ACHN (cell line): ENCODE results near the gene MLLT11.

Experiments used
- DNase-seq: peaks from one replicate; pipeline ENCODE4 v3.0.0-alpha.2; 2015
- in situ Hi-C: cut with HindIII; loops from 2 replicates; pipeline ENCODE4 v1.10.0; 2017; ENCODE audit warnings: low sequenced_read_pairs, low pct_ligation_motif_present, low pct_unique_long_range_greater_than_20kb

The MLLT11 gene, protein sequence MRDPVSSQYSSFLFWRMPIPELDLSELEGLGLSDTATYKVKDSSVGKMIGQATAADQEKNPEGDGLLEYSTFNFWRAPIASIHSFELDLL

DNA sequence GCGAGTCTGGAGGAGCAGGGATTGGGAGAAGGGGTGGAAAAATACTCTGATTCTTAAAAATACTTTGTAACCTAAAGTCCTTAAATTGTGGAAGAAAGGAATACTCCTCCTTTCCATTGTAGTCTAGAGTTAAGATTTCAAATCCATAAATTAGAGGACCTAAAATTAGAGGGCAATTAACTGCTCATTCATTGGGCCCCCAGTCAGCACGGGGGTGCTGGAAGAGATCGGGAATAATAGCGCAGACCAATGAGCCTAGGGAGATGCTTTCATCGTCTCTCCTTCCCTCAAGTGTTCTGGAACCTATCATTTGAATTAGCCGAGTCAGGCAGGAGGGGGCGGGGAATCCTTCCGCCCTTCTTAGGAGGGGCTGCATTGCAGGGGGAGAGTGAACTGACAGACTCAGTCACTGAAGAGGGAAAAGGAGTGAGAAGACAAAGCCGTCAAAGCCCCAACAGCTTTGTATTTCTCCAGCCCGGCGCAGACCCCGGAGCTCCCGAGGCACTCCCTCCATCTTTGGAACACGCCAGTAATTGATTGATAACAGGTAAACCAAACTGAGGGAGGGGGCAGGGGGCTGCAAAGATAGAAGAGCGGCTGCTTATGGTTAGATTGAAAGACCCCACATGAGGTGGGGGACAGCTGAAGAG, at the start of gene MLLT11:
TSS of gene MLLT11 (plus strand) at position 391 of the 650 bp plus-strand sequence. CDS start 6,828 bp downstream, outside the sequence.
- DNase-seq = peak; percentile 72

DNA sequence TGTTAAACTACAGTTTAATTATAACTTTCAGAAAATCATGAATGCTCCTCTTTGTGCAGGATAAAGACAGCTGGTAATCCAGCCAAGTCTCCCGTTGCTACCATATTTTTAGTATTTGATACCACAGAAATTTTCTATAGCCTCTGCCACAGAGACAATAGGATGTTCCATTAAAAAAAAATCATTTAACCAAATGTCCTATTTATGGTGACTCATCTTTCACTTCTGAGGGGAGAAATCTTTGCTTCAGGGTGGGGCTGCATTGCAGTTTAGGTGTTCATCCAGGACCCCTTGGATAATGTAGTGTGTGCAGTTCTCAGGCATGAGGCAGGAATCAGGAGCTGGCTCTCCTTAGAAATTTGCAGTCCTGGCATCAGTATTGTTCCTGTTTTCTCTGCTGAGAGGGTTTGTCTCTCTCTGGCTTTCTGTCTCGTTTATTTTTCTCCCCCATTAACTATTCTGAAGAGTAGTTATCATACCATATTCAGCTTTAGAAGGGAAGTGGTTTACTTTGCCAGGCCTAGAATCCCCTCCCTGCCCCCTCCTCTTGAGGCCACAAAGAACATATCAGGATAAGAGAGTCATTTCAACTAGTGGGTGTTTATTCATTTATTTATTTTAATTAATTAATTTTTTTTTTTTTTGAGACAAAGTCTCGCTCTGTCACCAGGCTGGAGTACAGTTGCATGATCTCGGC, 48.9 kb upstream of the MLLT11 start:
- DNase-seq = no peak
- in situ Hi-C loops = no loop called here

More for the DNA sequence above, at the start of gene MLLT11:
- in situ Hi-C loops = no loop called here

DNA sequence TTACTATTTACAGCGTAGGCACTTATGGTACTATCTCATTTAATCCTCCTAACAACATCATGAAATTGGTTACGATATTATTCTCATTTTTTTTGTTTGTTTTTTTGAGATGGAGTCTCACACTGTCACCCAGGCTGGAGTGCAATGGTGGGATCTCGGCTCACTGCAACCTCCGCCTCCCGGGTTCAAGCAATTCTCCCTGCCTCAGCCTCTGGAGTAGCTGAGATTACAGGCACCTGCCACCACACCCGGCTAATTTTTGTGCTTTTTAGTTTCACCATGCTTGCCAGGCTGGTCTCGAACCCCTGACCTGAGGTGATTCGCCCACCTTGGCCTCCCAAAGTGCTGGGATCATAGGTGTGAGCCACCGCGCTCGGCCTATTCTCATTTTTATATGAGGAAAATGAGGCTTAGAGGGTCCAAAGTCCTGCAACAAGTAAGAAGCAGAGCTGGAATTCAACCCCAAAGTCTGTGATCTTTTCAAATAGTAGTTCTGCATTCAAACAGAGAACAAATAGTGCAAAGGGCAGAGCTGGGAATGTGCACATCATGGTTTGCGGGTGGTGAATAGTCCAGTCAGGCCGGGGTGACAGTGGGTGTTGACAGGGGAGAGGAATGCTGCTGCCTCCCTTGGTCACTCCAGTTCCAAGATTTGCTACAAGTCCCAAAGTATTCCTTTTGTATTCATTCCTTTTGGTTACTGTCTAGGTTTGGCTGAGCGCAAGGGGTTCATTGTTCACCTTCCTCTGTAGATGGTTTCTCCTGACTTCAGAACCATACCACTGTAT, 47.3 kb upstream of the MLLT11 start:
- DNase-seq = no peak
- in situ Hi-C loops = no loop called here

DNA sequence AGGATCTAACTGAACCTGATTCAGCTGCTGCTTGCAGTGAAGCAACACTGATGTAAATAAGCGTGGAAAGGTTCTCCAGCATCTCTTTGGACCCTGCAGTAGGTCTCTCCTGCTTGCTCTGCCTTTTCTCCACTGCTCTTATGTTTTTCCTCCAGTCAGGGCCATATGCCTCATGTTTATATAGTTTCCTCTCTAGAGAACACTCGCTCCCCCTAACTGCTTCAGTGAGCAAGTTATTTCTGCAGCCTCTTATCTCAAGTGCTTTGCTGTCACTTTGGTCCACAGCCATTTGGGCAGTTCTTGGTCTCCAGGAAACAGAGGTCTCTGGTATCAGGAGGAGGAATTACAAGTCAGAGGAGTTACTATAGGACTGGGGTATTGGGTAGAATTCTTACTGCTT, 46.7 kb upstream of the MLLT11 start:
- in situ Hi-C loops = no loop called here
- peak; percentile 56 for DNase-seq

DNA sequence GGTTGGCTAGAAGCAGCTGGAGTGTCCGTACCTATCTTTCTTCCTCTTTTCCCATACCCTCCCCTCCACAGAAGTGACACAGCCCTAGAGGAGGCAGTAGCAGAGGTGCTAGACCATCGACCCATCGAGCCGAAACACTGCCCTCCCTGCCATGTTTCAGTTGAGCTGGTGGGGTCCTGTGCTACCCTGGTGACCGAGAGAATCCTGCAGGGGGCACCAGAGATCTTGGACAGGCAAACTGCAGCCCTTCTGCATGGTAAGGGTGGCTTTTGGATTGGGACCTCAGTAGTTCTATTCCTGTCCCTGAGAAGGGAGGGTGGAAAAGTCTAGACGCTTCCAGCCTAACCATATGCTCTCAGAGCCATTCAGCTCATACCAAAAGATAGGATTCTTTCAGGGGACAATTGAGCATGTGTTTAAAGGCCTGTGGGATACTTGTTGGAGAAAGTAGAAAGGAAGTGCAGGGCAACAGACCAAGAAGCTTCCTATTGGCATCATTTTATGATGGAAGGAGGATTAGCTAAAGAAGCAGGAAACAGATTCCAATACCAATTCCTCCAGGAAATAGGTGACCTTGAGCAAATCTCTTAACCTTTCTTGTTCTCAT, 35.6 kb upstream of the MLLT11 start:
- in situ Hi-C loops = no loop called here

DNA sequence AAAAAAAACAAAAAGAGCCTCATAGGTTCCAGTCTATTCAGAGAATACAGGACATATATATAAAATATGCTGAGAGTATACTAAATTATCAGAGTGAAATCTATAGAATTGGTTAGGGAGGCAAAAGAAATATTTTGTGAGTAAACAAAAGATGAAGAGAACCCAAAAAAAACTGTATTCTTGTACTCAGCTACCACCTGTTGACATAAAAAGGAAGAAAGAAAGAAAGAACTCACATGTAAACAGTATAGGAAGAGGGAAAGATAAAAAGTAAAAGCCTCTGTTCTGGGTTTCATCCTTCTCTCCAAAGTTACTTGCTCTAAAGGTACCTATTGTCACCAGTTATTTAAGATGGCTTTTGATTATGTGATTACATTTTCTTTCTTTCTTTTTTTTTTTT, 33.7 kb upstream of the MLLT11 start:
- DNase-seq = no peak
- in situ Hi-C loops = no loop called here

More for the DNA sequence above, 35.6 kb upstream of the MLLT11 start:
- peak; percentile 77 for DNase-seq

DNA sequence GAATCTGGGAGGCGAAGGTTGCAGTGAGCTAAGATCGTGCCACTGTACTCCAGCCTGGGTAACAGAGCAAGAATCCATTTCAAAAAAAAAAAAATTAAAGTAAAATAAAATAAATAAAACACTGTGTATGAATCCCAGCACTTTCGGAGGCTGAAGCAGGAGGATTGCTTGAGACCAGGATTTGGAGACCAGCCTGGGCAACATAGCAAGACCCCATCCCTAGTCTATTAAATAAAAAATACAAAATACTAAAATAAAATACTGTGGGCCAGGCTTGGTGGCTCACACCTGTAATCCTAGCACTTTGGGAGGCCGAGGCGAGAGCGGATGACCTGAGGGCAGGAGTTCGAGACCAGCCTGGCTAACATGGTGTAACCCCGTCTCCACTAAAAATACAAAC, 28.0 kb upstream of the MLLT11 start:
- DNase-seq = no peak
- in situ Hi-C loops = no loop called here

DNA sequence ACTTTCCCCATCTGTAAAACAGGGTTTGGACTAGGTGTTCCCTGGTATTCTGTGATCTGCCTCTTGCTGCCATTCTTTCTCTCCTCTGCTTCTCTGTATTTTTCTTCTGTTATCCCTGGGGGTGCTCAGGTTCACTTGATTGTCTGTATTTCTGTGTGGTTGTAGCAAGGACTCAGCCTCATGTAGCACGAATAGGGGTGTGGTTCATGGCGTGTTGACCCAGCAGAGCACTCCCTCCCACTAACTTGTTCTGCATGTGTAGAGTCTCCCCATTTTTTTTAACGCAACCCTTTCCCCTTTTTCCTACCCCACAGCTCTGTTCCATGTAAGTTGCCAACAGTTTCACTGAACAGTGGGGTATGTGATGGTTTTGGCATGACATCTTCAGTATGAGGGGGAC, 25.0 kb upstream of the MLLT11 start:
- no peak for DNase-seq
- in situ Hi-C loops = no loop called here

DNA sequence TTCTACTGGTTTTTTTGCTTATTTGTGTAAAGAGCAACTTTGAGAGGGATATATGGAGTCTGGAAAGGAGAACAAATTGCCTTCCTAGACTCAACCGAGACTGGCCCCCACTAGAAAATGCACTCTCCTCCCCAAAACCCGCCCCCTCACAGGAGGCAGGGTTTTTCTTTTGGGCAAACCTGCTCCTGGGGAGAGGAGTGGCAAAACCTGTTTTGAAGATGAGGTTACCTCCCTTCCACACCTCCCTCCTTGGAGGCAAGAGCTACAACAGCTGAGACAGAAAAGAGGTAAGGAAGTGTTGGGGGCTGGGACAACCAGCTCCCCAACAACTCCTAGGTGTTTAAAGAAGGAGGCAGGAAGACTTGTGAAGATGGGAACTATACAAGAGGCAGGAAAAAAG, 23.8 kb upstream of the MLLT11 start, which contains the start of gene BNIPL:
TSS of gene BNIPL (plus strand) at position 231 of the 400 bp plus-strand sequence. CDS start at position 371, 140 bp downstream.
- in situ Hi-C loops = no loop called here

DNA sequence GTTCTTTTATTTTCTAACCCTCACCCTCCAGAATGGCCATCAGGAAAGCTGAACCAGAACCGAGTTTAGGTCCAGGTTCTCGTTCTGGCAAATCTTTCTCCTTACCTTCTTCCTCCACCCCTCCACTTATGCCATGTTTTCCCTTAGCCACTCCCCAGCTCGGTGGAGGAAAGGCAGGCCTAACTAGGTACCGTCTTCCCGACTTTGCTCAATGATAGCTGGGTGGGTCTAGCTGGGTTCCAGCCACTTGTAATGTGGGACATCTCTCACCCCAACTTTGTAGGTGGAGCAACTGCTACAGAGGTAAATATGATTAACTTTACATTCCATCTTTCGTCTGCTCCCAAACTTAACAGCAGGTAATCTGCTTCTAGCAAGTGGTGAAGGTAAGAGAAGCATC, 23.2 kb upstream of the MLLT11 start:
- DNase-seq = no peak
- in situ Hi-C loops = no loop called here

More for the DNA sequence above, 23.8 kb upstream of the MLLT11 start, which contains the start of gene BNIPL:
- no peak for DNase-seq

DNA sequence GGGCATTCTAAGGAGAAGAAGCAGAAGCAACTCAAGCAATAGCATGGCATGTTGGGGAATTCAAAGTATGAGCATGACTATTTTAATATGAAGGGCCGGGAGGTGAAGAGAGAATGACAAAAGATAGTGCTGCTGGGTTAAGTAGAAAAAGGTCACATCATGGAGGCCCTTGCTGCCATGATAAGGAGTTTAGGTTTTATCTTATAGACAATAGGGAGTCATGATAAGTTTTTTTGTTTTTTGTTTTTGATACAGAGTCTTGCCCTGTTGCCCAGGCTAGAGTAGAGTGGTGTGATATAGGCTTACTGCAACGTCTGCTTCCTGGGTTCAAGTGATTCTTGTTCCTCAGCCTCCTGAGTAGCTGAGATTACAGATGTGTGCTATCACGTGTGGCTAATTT, 20.7 kb upstream of the MLLT11 start:
- in situ Hi-C loops = no loop called here
- DNase-seq = no peak

DNA sequence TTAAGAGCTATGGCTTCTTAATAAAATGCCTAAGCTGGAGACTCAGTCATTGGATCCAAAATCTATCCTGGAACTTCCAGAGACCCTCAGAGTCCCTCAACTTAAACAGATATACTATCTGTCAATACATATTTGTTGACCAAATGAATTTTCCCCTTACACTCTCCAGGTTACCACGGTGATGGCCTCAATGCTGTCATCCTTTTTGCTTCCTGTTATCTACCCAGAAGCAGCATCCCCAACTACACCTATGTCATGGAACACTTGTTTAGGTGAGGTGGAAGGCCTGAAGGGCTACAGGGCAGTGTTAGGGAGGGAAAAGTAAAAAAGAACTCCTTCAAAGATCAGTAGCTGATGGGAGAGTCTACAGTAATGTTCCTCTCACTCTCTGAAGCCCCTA, 17.0 kb upstream of the MLLT11 start:
- in situ Hi-C loops = no loop called here
- no peak for DNase-seq

DNA sequence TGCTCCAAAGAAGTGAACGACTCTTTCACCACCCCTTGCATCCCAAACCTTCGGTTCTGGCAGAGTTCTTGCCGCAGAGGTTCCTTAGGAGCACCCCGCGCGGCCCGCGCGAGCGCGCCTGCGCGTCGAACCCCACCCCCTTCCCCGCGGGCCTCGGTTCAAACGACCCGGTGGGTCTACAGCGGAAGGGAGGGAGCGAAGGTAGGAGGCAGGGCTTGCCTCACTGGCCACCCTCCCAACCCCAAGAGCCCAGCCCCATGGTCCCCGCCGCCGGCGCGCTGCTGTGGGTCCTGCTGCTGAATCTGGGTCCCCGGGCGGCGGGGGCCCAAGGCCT, 12.6 kb upstream of the MLLT11 start, which contains the start of gene C1orf56:
TSS of gene C1orf56 (plus strand) at position 161 of the 334 bp plus-strand sequence. CDS start at position 258, 97 bp downstream.
- DNase-seq = peak; percentile 84
- in situ Hi-C loops = no loop called here

DNA sequence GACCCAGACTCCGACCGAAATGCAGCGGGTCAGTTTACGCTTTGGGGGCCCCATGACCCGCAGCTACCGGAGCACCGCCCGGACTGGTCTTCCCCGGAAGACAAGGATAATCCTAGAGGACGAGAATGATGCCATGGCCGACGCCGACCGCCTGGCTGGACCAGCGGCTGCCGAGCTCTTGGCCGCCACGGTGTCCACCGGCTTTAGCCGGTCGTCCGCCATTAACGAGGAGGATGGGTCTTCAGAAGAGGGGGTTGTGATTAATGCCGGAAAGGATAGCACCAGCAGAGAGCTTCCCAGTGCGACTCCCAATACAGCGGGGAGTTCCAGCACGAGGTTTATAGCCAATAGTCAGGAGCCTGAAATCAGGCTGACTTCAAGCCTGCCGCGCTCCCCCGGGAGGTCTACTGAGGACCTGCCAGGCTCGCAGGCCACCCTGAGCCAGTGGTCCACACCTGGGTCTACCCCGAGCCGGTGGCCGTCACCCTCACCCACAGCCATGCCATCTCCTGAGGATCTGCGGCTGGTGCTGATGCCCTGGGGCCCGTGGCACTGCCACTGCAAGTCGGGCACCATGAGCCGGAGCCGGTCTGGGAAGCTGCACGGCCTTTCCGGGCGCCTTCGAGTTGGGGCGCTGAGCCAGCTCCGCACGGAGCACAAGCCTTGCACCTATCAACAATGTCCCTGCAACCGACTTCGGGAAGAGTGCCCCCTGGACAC, 12.1 kb upstream of the MLLT11 start:
- peak; percentile 82 for DNase-seq
- in situ Hi-C loops = no loop called here

DNA sequence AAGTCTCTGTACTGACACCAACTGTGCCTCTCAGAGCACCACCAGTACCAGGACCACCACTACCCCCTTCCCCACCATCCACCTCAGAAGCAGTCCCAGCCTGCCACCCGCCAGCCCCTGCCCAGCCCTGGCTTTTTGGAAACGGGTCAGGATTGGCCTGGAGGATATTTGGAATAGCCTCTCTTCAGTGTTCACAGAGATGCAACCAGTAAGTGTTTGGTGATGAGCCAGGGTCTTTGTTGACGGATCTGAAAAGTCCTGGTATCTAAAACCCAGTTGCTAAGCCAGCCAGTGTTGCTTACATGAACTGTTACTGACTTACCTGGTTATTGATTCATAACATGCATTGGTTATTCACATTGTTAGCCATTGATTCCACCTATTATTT, 11.6 kb upstream of the MLLT11 start:
- in situ Hi-C loops = no loop called here
- no peak for DNase-seq

DNA sequence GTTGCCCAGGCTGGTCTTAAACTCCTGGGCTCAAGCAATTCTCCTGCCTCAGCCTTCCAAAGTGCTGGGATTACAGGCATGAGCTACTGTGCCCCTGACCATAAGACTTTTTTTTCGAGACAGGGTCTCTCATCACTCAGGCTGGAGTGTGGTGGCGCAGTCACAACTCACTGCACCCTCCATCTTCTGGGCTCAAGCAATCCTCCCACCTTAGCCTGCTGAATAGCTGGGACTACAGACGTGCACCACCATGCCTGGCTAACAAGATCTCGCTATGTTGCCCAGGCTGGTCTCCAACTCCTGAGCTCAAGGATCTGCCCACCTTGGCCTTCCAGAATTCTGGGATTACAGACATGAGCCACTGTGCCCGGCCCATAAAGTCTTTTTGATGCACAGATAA, 10.7 kb upstream of the MLLT11 start:
- DNase-seq = no peak
- in situ Hi-C loops = no loop called here

DNA sequence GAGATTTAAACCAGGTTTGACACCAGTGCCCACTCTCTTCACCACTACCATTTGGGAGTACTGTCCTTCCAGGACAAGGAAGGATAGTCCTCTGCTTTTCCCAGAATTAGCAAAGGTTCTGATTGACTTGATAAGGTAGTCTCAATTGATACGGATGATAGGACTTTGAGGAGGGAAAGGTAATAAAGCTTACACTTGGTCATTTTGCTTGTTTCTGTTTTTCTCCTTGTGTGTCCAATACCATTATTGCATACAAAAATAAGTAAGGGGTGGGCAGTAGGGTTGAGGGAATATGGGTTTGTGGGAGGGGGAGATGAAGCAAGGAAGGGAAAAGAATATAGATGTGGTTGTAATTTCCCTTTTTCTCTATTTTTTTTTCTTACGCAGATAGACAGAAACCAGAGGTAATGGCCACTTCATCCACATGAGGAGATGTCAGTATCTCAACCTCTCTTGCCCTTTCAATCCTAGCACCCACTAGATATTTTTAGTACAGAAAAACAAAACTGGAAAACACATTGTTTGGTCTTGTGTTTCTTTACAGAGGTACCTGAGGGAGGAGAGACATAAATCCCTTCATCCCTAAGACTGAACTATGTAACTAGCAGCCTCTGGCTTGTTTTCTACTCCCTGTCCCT, 10.0 kb upstream of the MLLT11 start:
- in situ Hi-C loops = no loop called here
- no peak for DNase-seq
